Astrocyte (in vitro differentiated cells and primary cell): Measurements from ENCODE around the gene NXN. TPM values are rescaled to one million over a fixed set of nuclear protein-coding genes. Genes with fewer than 3 reads are reported as not detected.

Experiments
- DNase-seq: peaks from one replicate; pipeline ENCODE4 v3.0.0-alpha.2; 2010; ENCODE audit warnings: low read depth
- FAIRE-seq: peaks from 2 replicates; lab custom pipeline; 2011; peaks lifted over from hg19 to GRCh38; lab: Jason Lieb, UNC
- H2AFZ ChIP-seq: 2 replicates; pipeline ENCODE4 v1.6.0; 2012; ENCODE audit warnings: low read depth, low read length, inconsistent platforms
- H3K27ac ChIP-seq: 2 replicates; pipeline ENCODE4 v1.5.1; 2011; ENCODE audit warnings: low read depth, low read length, inconsistent platforms
- H3K27me3 ChIP-seq: 2 replicates; pipeline ENCODE4 v1.6.0; 2011; ENCODE audit warnings: low read length, inconsistent platforms; ENCODE audit not compliant: insufficient read depth
- H3K36me3 ChIP-seq: 2 replicates; pipeline ENCODE4 v1.5.1; 2011; ENCODE audit warnings: low read length, inconsistent platforms; ENCODE audit not compliant: insufficient read depth
- H3K4me1 ChIP-seq: 2 replicates; pipeline ENCODE4 v1.5.1; 2011; ENCODE audit warnings: low read length, inconsistent platforms; ENCODE audit not compliant: insufficient read depth
- H3K4me2 ChIP-seq: 2 replicates; pipeline ENCODE4 v1.6.0; 2012; ENCODE audit warnings: low read length, inconsistent platforms
- H3K4me3 ChIP-seq: 2 replicates; pipeline ENCODE4 v1.5.1; 2011; ENCODE audit warnings: low read depth, mild to moderate bottlenecking, low read length, inconsistent platforms; ENCODE audit not compliant: insufficient read depth
- H3K79me2 ChIP-seq: 2 replicates; pipeline ENCODE4 v1.6.0; 2012; ENCODE audit warnings: mild to moderate bottlenecking, low read length, inconsistent platforms; ENCODE audit not compliant: insufficient read depth
- H3K9ac ChIP-seq: 2 replicates; pipeline ENCODE4 v1.6.0; 2012; ENCODE audit warnings: mild to moderate bottlenecking, low read length, inconsistent platforms
- H3K9me3 ChIP-seq: 2 replicates; pipeline ENCODE4 v1.5.1; 2012; ENCODE audit warnings: low read depth, mild to moderate bottlenecking, low read length, inconsistent platforms; ENCODE audit not compliant: insufficient read depth
- H4K20me1 ChIP-seq: 2 replicates; pipeline ENCODE4 v1.6.0; 2012; ENCODE audit warnings: low read length, inconsistent platforms; ENCODE audit not compliant: insufficient read depth
- H3K27ac Mint-ChIP-seq: one replicate; pipeline ENCODE4 v1.8.0; 2021; ENCODE audit warnings: mild to moderate bottlenecking, mixed read lengths; ENCODE audit not compliant: unreplicated experiment
- H3K27me3 Mint-ChIP-seq: one replicate; pipeline ENCODE4 v1.8.0; 2021; ENCODE audit warnings: low read depth, mixed read lengths; ENCODE audit not compliant: unreplicated experiment
- H3K36me3 Mint-ChIP-seq: one replicate; pipeline ENCODE4 v1.8.0; 2021; ENCODE audit warnings: low read depth, mixed read lengths; ENCODE audit not compliant: unreplicated experiment
- H3K4me1 Mint-ChIP-seq: one replicate; pipeline ENCODE4 v1.8.0; 2021; ENCODE audit warnings: low read depth, mixed read lengths; ENCODE audit not compliant: unreplicated experiment
- H3K4me3 Mint-ChIP-seq: one replicate; pipeline ENCODE4 v1.8.0; 2021; ENCODE audit warnings: mild to moderate bottlenecking, moderate library complexity, mixed read lengths; ENCODE audit not compliant: unreplicated experiment
- H3K9me3 Mint-ChIP-seq: one replicate; pipeline ENCODE4 v1.8.0; 2021; ENCODE audit warnings: mild to moderate bottlenecking, mixed read lengths; ENCODE audit not compliant: unreplicated experiment
- EZH2 ChIP-seq: IDR thresholded peaks from 2 replicates; pipeline ENCODE4 v1.6.1; 2012; ENCODE audit warnings: mild to moderate bottlenecking, low read length, inconsistent platforms; ENCODE audit not compliant: insufficient read depth
- total RNA-seq: library from RNA; stranded (reverse); gene quantifications from 2 replicates; pipeline ENCODE4 v1.2.1, GENCODE V29; 2021
- TF ChIP-seq, protein P1 (sequence below): IDR thresholded peaks from 2 replicates; pipeline ENCODE4 v1.5.1; 2011; ENCODE audit warnings: low read depth, mild to moderate bottlenecking, inconsistent platforms, low read length, moderate library complexity; ENCODE audit not compliant: insufficient read depth

Gene NXN
- total RNA-seq, 1 donor from 2014 or later: 104 TPM

GRCh38 chr17:902463-902862 lies 77.1 kb downstream of the NXN start:
- Mint-ChIP-seq H3K27me3 (no peaks in the 10 kb centered on the region), H3K36me3 (peaks cover 18% of the 10 kb centered on the region), H3K4me3 (no peak overlapping the region), H3K27ac (no peak overlapping the region), H3K9me3 (no peaks in the 10 kb centered on the region), H3K4me1 (peaks cover 46% of the 10 kb centered on the region)
- no peak overlapping the region for H3K9ac ChIP-seq
- H3K4me1 ChIP-seq: peaks cover 19% of the 10 kb centered on the region
- TF ChIP-seq EZH2: no peak
- TF ChIP-seq, protein P1, sequence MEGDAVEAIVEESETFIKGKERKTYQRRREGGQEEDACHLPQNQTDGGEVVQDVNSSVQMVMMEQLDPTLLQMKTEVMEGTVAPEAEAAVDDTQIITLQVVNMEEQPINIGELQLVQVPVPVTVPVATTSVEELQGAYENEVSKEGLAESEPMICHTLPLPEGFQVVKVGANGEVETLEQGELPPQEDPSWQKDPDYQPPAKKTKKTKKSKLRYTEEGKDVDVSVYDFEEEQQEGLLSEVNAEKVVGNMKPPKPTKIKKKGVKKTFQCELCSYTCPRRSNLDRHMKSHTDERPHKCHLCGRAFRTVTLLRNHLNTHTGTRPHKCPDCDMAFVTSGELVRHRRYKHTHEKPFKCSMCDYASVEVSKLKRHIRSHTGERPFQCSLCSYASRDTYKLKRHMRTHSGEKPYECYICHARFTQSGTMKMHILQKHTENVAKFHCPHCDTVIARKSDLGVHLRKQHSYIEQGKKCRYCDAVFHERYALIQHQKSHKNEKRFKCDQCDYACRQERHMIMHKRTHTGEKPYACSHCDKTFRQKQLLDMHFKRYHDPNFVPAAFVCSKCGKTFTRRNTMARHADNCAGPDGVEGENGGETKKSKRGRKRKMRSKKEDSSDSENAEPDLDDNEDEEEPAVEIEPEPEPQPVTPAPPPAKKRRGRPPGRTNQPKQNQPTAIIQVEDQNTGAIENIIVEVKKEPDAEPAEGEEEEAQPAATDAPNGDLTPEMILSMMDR: no peak
- peaks cover 47% of the 10 kb centered on the region for H3K79me2 ChIP-seq
- no peak overlapping the region for H3K4me2 ChIP-seq
- no peak overlapping the region for H3K4me3 ChIP-seq
- no peak overlapping the region for H3K27ac ChIP-seq
- H3K9me3 ChIP-seq: no peaks in the 10 kb centered on the region
- FAIRE-seq (no peak), DNase-seq (no peak)
- peaks cover 36% of the 10 kb centered on the region for H4K20me1 ChIP-seq
- H3K27me3 ChIP-seq: no peaks in the 10 kb centered on the region
- H2AFZ ChIP-seq: no peak overlapping the region
- H3K36me3 ChIP-seq: no peaks in the 10 kb centered on the region

DNA sequence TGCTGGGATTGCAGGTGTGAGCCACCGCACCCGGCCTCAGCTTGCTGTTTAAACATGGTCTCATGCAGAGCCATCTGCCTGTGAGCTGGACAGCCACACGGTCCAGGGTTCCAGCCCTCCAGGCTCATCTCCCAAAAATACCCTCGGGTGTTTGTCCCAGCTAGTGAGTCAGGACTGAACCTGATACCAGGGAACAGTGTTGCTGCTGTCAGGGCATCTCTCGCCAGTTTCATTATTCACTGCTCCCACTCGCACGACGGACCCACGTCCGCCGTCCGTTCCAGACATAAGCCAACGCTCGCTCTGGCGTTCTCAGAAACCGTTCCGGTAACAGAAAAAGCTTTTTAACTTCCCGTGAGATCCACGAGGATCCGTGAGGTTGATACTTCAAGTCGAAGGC lies 77.6 kb downstream of the NXN start:
- Histone ChIP-seq H3K4me2 (no peak overlapping the region), H4K20me1 (peaks cover 39% of the 10 kb centered on the region), H3K27ac (no peak overlapping the region), H3K9me3 (no peaks in the 10 kb centered on the region), H3K79me2 (peaks cover 49% of the 10 kb centered on the region), H3K4me3 (no peak overlapping the region), H3K36me3 (no peaks in the 10 kb centered on the region), H3K4me1 (peaks cover 19% of the 10 kb centered on the region), H3K9ac (no peak overlapping the region), H2AFZ (no peak overlapping the region), H3K27me3 (no peaks in the 10 kb centered on the region)
- Mint-ChIP-seq H3K4me3 (peak overlapping the region; percentile 15), H3K9me3 (no peaks in the 10 kb centered on the region), H3K27ac (no peak overlapping the region), H3K4me1 (peaks cover 46% of the 10 kb centered on the region), H3K27me3 (no peaks in the 10 kb centered on the region), H3K36me3 (peaks cover 18% of the 10 kb centered on the region)
- no peak for FAIRE-seq
- no peak for DNase-seq
- TF ChIP-seq, protein P1: no peak
- TF ChIP-seq EZH2: no peak

GRCh38 chr17:901191-901950 lies 78.2 kb downstream of the NXN start:
- H3K36me3 ChIP-seq: no peaks in the 10 kb centered on the region
- DNase-seq (peak; percentile 51), FAIRE-seq (peak; percentile 76)
- H3K9me3 ChIP-seq: no peaks in the 10 kb centered on the region
- no peak overlapping the region for H2AFZ ChIP-seq
- H3K9ac ChIP-seq: no peak overlapping the region
- H3K4me3 ChIP-seq: no peak overlapping the region
- H3K27me3 Mint-ChIP-seq: no peaks in the 10 kb centered on the region
- no peak overlapping the region for H3K4me3 Mint-ChIP-seq
- H3K36me3 Mint-ChIP-seq: peaks cover 14% of the 10 kb centered on the region
- no peak overlapping the region for H3K27ac ChIP-seq
- peaks cover 51% of the 10 kb centered on the region for H3K4me1 Mint-ChIP-seq
- H4K20me1 ChIP-seq: peaks cover 45% of the 10 kb centered on the region
- H3K27ac Mint-ChIP-seq: no peak overlapping the region
- TF ChIP-seq EZH2: no peak
- TF ChIP-seq, protein P1: no peak
- H3K9me3 Mint-ChIP-seq: no peaks in the 10 kb centered on the region
- H3K4me1 ChIP-seq: peaks cover 19% of the 10 kb centered on the region
- H3K79me2 ChIP-seq: peaks cover 51% of the 10 kb centered on the region
- no peaks in the 10 kb centered on the region for H3K27me3 ChIP-seq
- H3K4me2 ChIP-seq: peak overlapping the region; percentile 12
